Peyer's patch (tissue), 4 donors: ENCODE data around the gene PNMA6A.
"Not testable (repeated sequence)": the region's sequence is repeated elsewhere in the genome, so short reads cannot be mapped to it uniquely, and the experiment has no call there.

ENCODE experiments used
- POLR2A ChIP-seq, 2 donors: fragments of 450-650 bp; IDR thresholded peaks; one replicate each; pipeline ENCODE4 v1.5.1; 2017; ENCODE audit warnings: antibody characterized with exemption in 2 of 2, mild to moderate bottlenecking in 2 of 2, moderate library complexity in 2 of 2
- TF ChIP-seq, protein P1 (sequence below), 6 experiments: fragments of 450-650 bp in 4 of 6; fragments of 200-600 bp in 2 of 6; sonication (generic) in 1 of 6; IDR thresholded peaks; one replicate each; pipeline ENCODE4 v1.5.1; 2017 to 2019; ENCODE audit warnings: antibody characterized with exemption in 6 of 6, mild to moderate bottlenecking in 3 of 6, moderate library complexity in 1 of 6

GRCh38 chrX:153120230-153120629, 48.0 kb downstream of the PNMA6A start:
- TF ChIP-seq, protein P1, sequence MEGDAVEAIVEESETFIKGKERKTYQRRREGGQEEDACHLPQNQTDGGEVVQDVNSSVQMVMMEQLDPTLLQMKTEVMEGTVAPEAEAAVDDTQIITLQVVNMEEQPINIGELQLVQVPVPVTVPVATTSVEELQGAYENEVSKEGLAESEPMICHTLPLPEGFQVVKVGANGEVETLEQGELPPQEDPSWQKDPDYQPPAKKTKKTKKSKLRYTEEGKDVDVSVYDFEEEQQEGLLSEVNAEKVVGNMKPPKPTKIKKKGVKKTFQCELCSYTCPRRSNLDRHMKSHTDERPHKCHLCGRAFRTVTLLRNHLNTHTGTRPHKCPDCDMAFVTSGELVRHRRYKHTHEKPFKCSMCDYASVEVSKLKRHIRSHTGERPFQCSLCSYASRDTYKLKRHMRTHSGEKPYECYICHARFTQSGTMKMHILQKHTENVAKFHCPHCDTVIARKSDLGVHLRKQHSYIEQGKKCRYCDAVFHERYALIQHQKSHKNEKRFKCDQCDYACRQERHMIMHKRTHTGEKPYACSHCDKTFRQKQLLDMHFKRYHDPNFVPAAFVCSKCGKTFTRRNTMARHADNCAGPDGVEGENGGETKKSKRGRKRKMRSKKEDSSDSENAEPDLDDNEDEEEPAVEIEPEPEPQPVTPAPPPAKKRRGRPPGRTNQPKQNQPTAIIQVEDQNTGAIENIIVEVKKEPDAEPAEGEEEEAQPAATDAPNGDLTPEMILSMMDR (IDR thresholded peaks at IDR 0.05): not testable (repeated sequence)
- not testable (repeated sequence) for TF ChIP-seq POLR2A (IDR thresholded peaks at IDR 0.05)
